NT2/D1 (cell line): ENCODE data around the gene SIX2.
A peak's percentile ranks its signal among the peaks of the same experiment; 100 is the strongest.
"Not testable (repeated sequence)": the region's sequence is repeated elsewhere in the genome, so short reads cannot be mapped to it uniquely, and the experiment has no call there.

ENCODE experiments used
- DNase-seq: peaks from one replicate; pipeline ENCODE4 v3.0.0-alpha.2; 2011; ENCODE audit warnings: low read depth, low spot score
- H3K27me3 ChIP-seq: 2 replicates; pipeline ENCODE4 v1.6.0; 2011; ENCODE audit warnings: mild to moderate bottlenecking; ENCODE audit not compliant: insufficient read length, insufficient read depth
- H3K36me3 ChIP-seq: 2 replicates; pipeline ENCODE4 v1.6.1; 2011; ENCODE audit warnings: mild to moderate bottlenecking, low read length, mixed read lengths; ENCODE audit not compliant: insufficient read depth, insufficient read length
- H3K4me1 ChIP-seq: 2 replicates; pipeline ENCODE4 v1.5.1; 2011; ENCODE audit not compliant: insufficient read depth, insufficient read length
- H3K4me3 ChIP-seq: 2 replicates; pipeline ENCODE4 v1.5.1; 2011; ENCODE audit warnings: low read depth; ENCODE audit not compliant: insufficient read length
- H3K9ac ChIP-seq: 2 replicates; pipeline ENCODE4 v1.6.0; 2011; ENCODE audit warnings: low read depth; ENCODE audit not compliant: insufficient read length
- H3K9me3 ChIP-seq: 2 replicates; pipeline ENCODE4 v1.5.1; 2011; ENCODE audit warnings: mild to moderate bottlenecking, low read length; ENCODE audit not compliant: insufficient read depth
- SUZ12 ChIP-seq: IDR thresholded peaks from 2 replicates; pipeline ENCODE4 v1.6.1; 2011; ENCODE audit not compliant: insufficient read length, insufficient read depth; ENCODE audit errors: extremely low read depth
- YY1 ChIP-seq: IDR thresholded peaks from 2 replicates; pipeline ENCODE4 v1.6.1; 2011; ENCODE audit not compliant: insufficient read length, insufficient read depth
- ZNF274 ChIP-seq: IDR thresholded peaks from 2 replicates; pipeline ENCODE4 v1.6.1; 2011; ENCODE audit warnings: mild to moderate bottlenecking, low read depth, low read length

The SIX2 gene

DNA sequence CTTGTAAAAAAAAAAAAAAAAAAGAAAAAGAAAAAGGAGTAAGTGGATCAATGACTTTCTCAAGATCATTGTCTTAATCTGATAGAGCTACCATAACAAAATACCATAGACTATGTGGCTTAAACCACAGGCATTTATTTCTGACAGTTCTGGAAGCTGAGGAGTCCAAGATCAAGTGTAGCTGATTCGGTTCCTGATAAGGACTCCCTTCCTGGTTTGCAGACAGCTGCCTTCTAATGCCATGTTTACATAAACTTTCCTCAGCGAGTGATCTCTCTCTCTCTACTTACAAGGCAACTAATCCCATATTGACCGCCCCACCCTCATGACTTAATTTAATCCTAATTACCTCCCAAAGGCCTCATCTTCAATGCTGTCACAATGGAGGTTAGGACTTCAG, 36.5 kb upstream of the SIX2 start:
- TF ChIP-seq SUZ12: no peak
- no peak for TF ChIP-seq YY1
- TF ChIP-seq ZNF274: no peak
- DNase-seq: no peak
- Histone ChIP-seq H3K9me3 (no peaks in the 10 kb centered on the region), H3K9ac (no peak overlapping the region), H3K4me3 (no peak overlapping the region), H3K36me3 (no peaks in the 10 kb centered on the region), H3K27me3 (no peaks in the 10 kb centered on the region), H3K4me1 (no peaks in the 10 kb centered on the region)

DNA sequence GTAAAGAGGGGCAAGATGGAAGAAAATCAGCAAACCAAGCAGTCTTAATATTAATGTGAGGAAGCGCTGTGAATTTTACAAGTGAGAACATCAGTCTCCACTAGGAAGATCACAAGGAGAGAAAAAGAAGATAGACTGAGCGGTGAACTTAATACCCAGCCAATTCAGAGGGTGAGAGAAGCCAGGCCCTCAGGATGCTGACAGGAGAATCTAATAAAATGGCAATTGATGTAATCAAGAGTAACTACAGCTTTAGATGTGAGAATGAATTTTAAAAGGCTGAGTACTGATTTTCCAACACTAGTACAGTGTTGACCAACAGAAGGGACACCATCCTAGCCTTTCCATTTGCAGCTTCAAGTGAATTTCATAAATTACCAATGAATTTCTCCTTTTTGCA, 35.7 kb upstream of the SIX2 start:
- Histone ChIP-seq H3K9me3 (no peaks in the 10 kb centered on the region), H3K4me3 (no peak overlapping the region), H3K27me3 (no peaks in the 10 kb centered on the region), H3K36me3 (no peaks in the 10 kb centered on the region), H3K4me1 (no peaks in the 10 kb centered on the region), H3K9ac (no peak overlapping the region)
- no peak for DNase-seq
- no peak for TF ChIP-seq ZNF274
- TF ChIP-seq SUZ12: no peak
- TF ChIP-seq YY1: no peak

DNA sequence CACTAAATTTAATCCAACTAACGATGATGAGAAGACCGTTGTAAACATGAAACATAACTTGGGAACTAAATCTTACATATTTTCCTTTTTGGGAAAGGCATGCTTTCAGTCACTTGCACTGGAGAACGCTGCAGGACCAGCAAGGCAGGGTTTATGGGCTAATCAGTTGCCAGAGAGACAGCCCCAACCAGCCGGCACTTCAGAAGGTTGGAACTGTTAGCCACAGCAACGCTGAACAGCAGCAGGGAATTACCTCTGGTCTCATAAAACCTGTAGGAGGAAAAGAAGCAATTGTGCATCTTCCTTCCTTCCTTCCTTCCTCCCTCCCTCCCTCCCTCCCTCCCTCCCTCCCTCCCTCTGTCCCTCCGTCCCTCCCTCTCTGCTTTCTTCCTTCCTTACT, 33.9 kb upstream of the SIX2 start:
- TF ChIP-seq YY1 (no peak), ZNF274 (no peak), SUZ12 (no peak)
- Histone ChIP-seq H3K9ac (no peak overlapping the region), H3K9me3 (no peaks in the 10 kb centered on the region), H3K4me1 (no peaks in the 10 kb centered on the region), H3K36me3 (no peaks in the 10 kb centered on the region), H3K4me3 (no peak overlapping the region), H3K27me3 (no peaks in the 10 kb centered on the region)
- no peak for DNase-seq

DNA sequence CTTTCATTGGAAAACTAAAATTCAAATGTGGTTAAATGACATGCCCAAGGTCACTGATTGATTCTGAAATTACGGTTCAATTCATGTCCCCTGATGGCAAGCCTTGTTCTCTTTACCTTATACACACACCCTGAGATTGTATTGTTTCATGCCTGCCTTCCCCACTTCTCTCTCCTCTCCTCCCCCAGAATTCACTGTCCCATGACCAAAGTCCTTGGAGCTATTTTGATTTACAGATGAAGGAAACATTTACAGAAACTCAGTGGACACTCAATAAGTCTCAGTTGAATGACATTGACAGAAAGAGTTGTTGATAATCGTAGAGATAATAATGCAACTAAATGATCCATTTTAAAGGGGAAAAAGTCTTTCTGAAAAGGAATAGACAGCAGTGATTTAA, 33.1 kb upstream of the SIX2 start:
- no peak for TF ChIP-seq YY1
- no peak for TF ChIP-seq ZNF274
- no peak for TF ChIP-seq SUZ12
- H3K36me3 ChIP-seq: no peaks in the 10 kb centered on the region
- no peaks in the 10 kb centered on the region for H3K4me1 ChIP-seq
- H3K9me3 ChIP-seq: no peaks in the 10 kb centered on the region
- no peak for DNase-seq
- H3K27me3 ChIP-seq: no peaks in the 10 kb centered on the region
- no peak overlapping the region for H3K9ac ChIP-seq
- H3K4me3 ChIP-seq: no peak overlapping the region

DNA sequence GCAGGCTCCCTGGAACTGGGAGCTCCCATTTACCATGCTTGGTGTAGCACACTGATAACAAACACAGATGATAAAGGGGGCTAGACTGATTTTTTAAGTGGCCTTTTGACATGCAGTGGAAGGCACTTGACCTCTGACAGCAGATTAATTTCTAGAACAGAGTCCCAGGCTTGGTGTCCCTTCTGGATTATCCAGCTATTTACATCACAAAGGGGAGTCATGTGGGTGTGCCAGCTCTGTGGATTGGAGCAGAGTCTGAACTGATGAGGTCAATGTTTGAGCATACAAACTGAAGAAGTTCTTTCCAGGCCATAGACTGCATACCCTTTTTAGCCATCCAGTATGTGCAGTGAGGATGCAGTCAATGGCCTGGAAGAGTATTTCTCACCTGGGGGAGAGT, 31.5 kb upstream of the SIX2 start:
- H3K9me3 ChIP-seq: no peaks in the 10 kb centered on the region
- DNase-seq: peak; percentile 48
- H3K27me3 ChIP-seq: no peaks in the 10 kb centered on the region
- H3K4me3 ChIP-seq: no peak overlapping the region
- no peaks in the 10 kb centered on the region for H3K36me3 ChIP-seq
- TF ChIP-seq ZNF274 (no peak), YY1 (no peak), SUZ12 (no peak)
- no peaks in the 10 kb centered on the region for H3K4me1 ChIP-seq
- no peak overlapping the region for H3K9ac ChIP-seq

DNA sequence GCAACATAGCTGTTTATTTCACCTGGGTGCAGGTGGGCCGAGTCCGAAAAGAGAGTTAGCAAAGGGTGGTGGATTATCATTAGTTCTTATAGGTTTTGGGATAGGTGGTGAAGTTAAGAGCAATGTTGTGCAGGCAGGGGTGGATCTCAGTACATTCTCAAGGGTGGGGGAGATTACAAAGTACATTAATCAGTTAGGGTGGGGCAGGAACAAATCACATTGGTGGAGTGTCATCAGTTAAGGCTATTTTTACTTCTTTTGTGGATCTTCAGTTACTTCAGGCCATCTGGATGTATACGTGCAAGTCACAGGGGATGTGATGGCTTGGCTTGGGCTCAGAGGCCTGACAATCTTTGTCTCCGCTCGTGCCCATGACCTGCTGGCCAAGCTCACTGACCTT, 30.6 kb upstream of the SIX2 start:
- not testable (repeated sequence) for DNase-seq, H3K4me1 ChIP-seq, H3K9me3 ChIP-seq, H3K27me3 ChIP-seq, H3K36me3 ChIP-seq, H3K4me3 ChIP-seq, H3K9ac ChIP-seq

DNA sequence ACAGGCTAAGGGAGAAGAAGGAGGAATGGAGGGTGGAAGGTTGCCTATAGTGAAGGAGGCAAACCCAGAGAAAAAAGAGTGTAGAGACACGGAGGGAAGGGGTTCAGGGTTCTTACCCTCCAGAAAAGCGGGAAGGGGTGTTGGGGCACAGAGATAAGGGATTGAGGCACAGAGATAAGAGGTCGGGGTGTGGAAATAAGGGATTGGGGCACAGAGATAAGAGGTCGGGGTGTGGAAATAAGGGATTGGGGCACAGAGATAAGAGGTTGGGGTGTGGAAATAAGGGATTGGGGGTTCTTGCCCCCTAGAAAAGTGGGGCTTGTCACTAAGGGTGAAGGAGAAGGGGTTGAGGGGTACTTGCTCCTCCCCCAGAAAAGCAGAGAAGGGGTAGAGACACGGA, 29.6 kb upstream of the SIX2 start:
- H3K4me3 ChIP-seq, H3K36me3 ChIP-seq, H3K9me3 ChIP-seq, H3K27me3 ChIP-seq, DNase-seq, H3K4me1 ChIP-seq, H3K9ac ChIP-seq: not testable (repeated sequence)

DNA sequence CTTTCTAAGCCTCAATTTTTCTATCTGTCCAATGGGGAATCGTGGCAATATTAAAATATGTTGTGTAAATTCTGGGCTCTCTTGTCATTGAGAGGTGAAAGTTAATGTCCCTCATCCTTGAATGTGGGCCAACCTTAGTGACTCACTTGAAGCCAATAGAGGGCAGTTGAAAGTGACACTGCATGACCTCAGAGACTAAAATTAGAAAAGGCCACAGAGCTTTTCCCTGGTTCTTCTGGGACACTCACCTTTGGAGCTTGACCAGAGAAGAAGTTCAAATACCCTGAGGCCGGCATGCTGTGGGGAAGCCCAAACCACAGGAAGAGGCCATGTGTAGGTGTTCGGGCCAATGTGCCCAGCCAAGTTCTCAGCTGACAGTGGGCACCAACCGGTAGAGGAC, 24.1 kb upstream of the SIX2 start:
- no peaks in the 10 kb centered on the region for H3K36me3 ChIP-seq
- H3K4me3 ChIP-seq: no peak overlapping the region
- no peak overlapping the region for H3K9ac ChIP-seq
- no peak for TF ChIP-seq YY1
- no peak for TF ChIP-seq ZNF274
- no peak for TF ChIP-seq SUZ12
- no peak for DNase-seq
- H3K9me3 ChIP-seq: no peaks in the 10 kb centered on the region
- no peaks in the 10 kb centered on the region for H3K4me1 ChIP-seq
- no peaks in the 10 kb centered on the region for H3K27me3 ChIP-seq
